Keratinocyte (primary cell): ENCODE measurements around the gene SCNN1G. TPM values are rescaled to one million over a fixed set of nuclear protein-coding genes. Genes with fewer than 3 reads are reported as not detected.

Source experiments
- DNase-seq: peaks from one replicate; pipeline ENCODE4 v3.0.0-alpha.2; 2011; ENCODE audit warnings: low read depth, missing footprints, low spot score
- FAIRE-seq: peaks from 2 replicates; lab custom pipeline; 2011; peaks lifted over from hg19 to GRCh38; lab: Jason Lieb, UNC
- H2AFZ ChIP-seq: 2 replicates; pipeline ENCODE4 v1.6.0; 2012; ENCODE audit warnings: low read length, control low read depth, inconsistent platforms; ENCODE audit not compliant: control insufficient read depth
- H3K27ac ChIP-seq: 2 replicates; pipeline ENCODE4 v1.5.1; 2011; ENCODE audit warnings: low read length; ENCODE audit not compliant: control insufficient read depth, insufficient read depth
- H3K27me3 ChIP-seq: 3 replicates; pipeline ENCODE4 v1.6.0; 2011; ENCODE audit warnings: low read length; ENCODE audit not compliant: control insufficient read depth, insufficient read depth; ENCODE audit errors: extremely low read depth
- H3K36me3 ChIP-seq, 2 experiments: 2 replicates in 1 of 2; 3 replicates in 1 of 2; pipeline ENCODE4 v1.5.1; 2011; ENCODE audit warnings: low read length in 2 of 2, mild to moderate bottlenecking in 1 of 2; ENCODE audit not compliant: control insufficient read depth in 2 of 2, insufficient read depth in 2 of 2; ENCODE audit errors: extremely low read depth in 1 of 2
- H3K4me1 ChIP-seq: 3 replicates; pipeline ENCODE4 v1.5.1; 2011; ENCODE audit warnings: low read length; ENCODE audit not compliant: control insufficient read depth, insufficient read depth; ENCODE audit errors: extremely low read depth
- H3K4me2 ChIP-seq: 3 replicates; pipeline ENCODE4 v1.6.0; 2011; ENCODE audit warnings: low read depth, low read length; ENCODE audit not compliant: control insufficient read depth, insufficient read depth; ENCODE audit errors: extremely low read depth
- H3K4me3 ChIP-seq, 3 experiments: fragments of 200-600 bp in 1 of 3; sonication (generic) in 1 of 3; 2 replicates in 2 of 3; 3 replicates in 1 of 3; pipeline ENCODE4 v1.5.1; 2011 to 2016; ENCODE audit warnings: low read length in 3 of 3, mild to moderate bottlenecking in 3 of 3, control low read depth in 2 of 3, inconsistent platforms in 1 of 3, low read depth in 1 of 3, mixed read lengths in 1 of 3, mixed run types in 1 of 3, moderate library complexity in 1 of 3; ENCODE audit not compliant: control insufficient read depth in 2 of 3, insufficient read depth in 2 of 3; ENCODE audit errors: extremely low read depth in 1 of 3
- H3K79me2 ChIP-seq: 2 replicates; pipeline ENCODE4 v1.6.0; 2012; ENCODE audit warnings: low read length; ENCODE audit not compliant: control insufficient read depth, insufficient read depth
- H3K9ac ChIP-seq: 3 replicates; pipeline ENCODE4 v1.6.0; 2011; ENCODE audit warnings: low read length; ENCODE audit not compliant: control insufficient read depth, insufficient read depth; ENCODE audit errors: extremely low read depth
- H3K9me1 ChIP-seq: 3 replicates; pipeline ENCODE4 v1.6.0; 2011; ENCODE audit warnings: low read length; ENCODE audit not compliant: control insufficient read depth, insufficient read depth; ENCODE audit errors: extremely low read depth
- H3K9me3 ChIP-seq: 2 replicates; pipeline ENCODE4 v1.5.1; 2012; ENCODE audit warnings: low read depth, low read length; ENCODE audit not compliant: control insufficient read depth
- H4K20me1 ChIP-seq: 3 replicates; pipeline ENCODE4 v1.6.0; 2011; ENCODE audit warnings: low read length; ENCODE audit not compliant: control insufficient read depth, insufficient read depth; ENCODE audit errors: extremely low read depth
- EZH2 ChIP-seq: IDR thresholded peaks from one replicate; pipeline ENCODE4 v1.6.1; 2012; ENCODE audit warnings: inconsistent platforms, mild to moderate bottlenecking, low read length, moderate library complexity
- dilution Hi-C: fragments of 300-500 bp; cut with MboI; formaldehyde crosslinking; loops from one replicate; pipeline ENCODE4 v1.7.0; 2020; ENCODE audit warnings: low sequenced_read_pairs; ENCODE audit not compliant: extremely low pct_ligation_motif_present
- polyA plus RNA-seq, 5 experiments: library from polyadenylated mRNA; depleted of rRNA in 3 of 5; stranded (reverse) in 3 of 5; stranded (forward) in 1 of 5; unstranded in 1 of 5; fragments of >200 nt; gene quantifications; 1 replicate in 1 of 5; 2 replicates in 3 of 5; 3 replicates in 1 of 5; pipeline versions ENCODE4 v1.2.1 to v1.2.3, GENCODE V29; 2011 to 2012; ENCODE audit warnings: missing spikeins in 2 of 5, low read depth in 1 of 5, low replicate concordance in 1 of 5
- TF ChIP-seq, protein P1 (sequence below), 3 experiments: IDR thresholded peaks in 1 of 3; conservative IDR thresholded peaks in 1 of 3; optimal IDR thresholded peaks in 1 of 3; 2 replicates in 2 of 3; 3 replicates in 1 of 3; pipeline versions ENCODE3 to v1.5.1; 2011; ENCODE audit warnings: low read length in 3 of 3, mild to moderate bottlenecking in 3 of 3, moderate library complexity in 2 of 3, control low read depth in 1 of 3, inconsistent platforms in 1 of 3; ENCODE audit not compliant: insufficient read depth in 2 of 3; ENCODE audit errors: extremely low read depth in 1 of 3

SCNN1G gene
- polyA plus RNA-seq, 1 donor (not counting 4 experiments of a cell fraction or from before 2014, with no cell fraction given), result 0.25 TPM

DNA sequence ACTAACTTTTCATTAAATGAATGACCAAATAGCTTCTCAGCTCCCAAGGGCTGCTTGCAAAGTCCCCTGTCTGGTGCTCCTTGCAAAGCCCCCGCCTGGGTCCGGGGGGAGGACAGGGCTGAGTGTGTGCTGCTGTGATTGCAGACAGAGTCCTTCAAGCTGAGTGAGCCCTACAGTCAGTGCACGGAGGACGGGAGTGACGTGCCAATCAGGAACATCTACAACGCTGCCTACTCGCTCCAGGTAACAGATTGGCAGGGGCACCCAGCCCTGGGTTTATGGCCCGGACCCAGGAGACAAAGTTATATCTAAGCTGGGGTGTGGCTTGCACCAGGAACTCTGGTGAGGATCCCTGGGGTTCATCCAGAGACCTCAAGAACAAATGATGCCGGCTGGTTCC is 27.1 kb downstream of the SCNN1G start:
- H3K27me3 ChIP-seq, result peaks cover 11% of the 10 kb centered on the region
- H3K9me3 ChIP-seq, result no peaks in the 10 kb centered on the region
- dilution Hi-C loops, result no loop called here
- no peak overlapping the region for H3K4me3 ChIP-seq
- H3K79me2 ChIP-seq, result no peaks in the 10 kb centered on the region
- H3K4me2 ChIP-seq, result no peak overlapping the region
- TF ChIP-seq, protein P1, sequence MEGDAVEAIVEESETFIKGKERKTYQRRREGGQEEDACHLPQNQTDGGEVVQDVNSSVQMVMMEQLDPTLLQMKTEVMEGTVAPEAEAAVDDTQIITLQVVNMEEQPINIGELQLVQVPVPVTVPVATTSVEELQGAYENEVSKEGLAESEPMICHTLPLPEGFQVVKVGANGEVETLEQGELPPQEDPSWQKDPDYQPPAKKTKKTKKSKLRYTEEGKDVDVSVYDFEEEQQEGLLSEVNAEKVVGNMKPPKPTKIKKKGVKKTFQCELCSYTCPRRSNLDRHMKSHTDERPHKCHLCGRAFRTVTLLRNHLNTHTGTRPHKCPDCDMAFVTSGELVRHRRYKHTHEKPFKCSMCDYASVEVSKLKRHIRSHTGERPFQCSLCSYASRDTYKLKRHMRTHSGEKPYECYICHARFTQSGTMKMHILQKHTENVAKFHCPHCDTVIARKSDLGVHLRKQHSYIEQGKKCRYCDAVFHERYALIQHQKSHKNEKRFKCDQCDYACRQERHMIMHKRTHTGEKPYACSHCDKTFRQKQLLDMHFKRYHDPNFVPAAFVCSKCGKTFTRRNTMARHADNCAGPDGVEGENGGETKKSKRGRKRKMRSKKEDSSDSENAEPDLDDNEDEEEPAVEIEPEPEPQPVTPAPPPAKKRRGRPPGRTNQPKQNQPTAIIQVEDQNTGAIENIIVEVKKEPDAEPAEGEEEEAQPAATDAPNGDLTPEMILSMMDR (optimal IDR thresholded peaks at IDR 0.05 in 1 of 3, IDR thresholded peaks at IDR 0.05 in 1 of 3, conservative IDR thresholded peaks at IDR 0.05 in 1 of 3; ENCODE audit: extremely low read depth in 1 of 3, insufficient read depth in 2 of 3, low read length in 3 of 3), result no peak
- TF ChIP-seq EZH2, result no peak
- FAIRE-seq (no peak), DNase-seq (no peak)
- no peak overlapping the region for H3K27ac ChIP-seq
- H3K9ac ChIP-seq, result no peak overlapping the region
- H3K36me3 ChIP-seq, result no peaks in the 10 kb centered on the region
- H2AFZ ChIP-seq, result no peak overlapping the region
- no peaks in the 10 kb centered on the region for H4K20me1 ChIP-seq
- H3K9me1 ChIP-seq, result no peaks in the 10 kb centered on the region
- no peaks in the 10 kb centered on the region for H3K4me1 ChIP-seq

DNA sequence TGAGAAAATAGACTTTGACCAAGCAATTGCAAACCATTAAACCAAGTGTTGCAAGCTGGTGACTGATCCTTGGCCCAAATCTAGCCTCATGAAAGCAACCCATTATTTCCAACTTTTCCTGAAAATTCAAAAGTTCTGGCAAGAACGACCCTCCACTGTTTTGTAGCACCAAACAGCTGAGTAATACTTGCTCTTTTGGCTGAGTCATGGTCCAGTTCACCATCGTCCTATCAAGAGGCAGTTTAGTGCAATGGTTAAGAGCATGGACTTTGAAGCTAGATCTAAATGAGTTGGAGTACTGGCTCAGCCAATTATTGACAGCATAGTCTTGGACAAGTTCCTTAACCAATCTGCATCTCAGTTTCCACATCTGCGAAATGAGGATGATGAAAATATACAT is 31.3 kb downstream of the SCNN1G start:
- no peak overlapping the region for H3K27ac ChIP-seq
- no peak overlapping the region for H2AFZ ChIP-seq
- no peaks in the 10 kb centered on the region for H4K20me1 ChIP-seq
- H3K9me3 ChIP-seq, result no peaks in the 10 kb centered on the region
- FAIRE-seq (no peak), DNase-seq (no peak)
- peaks cover 7% of the 10 kb centered on the region for H3K27me3 ChIP-seq
- TF ChIP-seq, protein P1 (optimal IDR thresholded peaks at IDR 0.05 in 1 of 3, IDR thresholded peaks at IDR 0.05 in 1 of 3, conservative IDR thresholded peaks at IDR 0.05 in 1 of 3; ENCODE audit: extremely low read depth in 1 of 3, insufficient read depth in 2 of 3, low read length in 3 of 3), result no peak
- no peak for TF ChIP-seq EZH2
- no peaks in the 10 kb centered on the region for H3K36me3 ChIP-seq
- H3K9ac ChIP-seq, result no peak overlapping the region
- dilution Hi-C loops, result no loop called here
- no peaks in the 10 kb centered on the region for H3K79me2 ChIP-seq
- H3K4me3 ChIP-seq, result no peak overlapping the region
- H3K4me2 ChIP-seq, result no peak overlapping the region
- H3K9me1 ChIP-seq, result no peaks in the 10 kb centered on the region
- no peaks in the 10 kb centered on the region for H3K4me1 ChIP-seq
